HG02623 (cell line): ENCODE results near the gene MRPL57.
"Not testable (repeated sequence)": the region's sequence is repeated elsewhere in the genome, so short reads cannot be mapped to it uniquely, and the experiment has no call there.

Experiments used
- ATAC-seq: cut with Tn5 transposase; IDR thresholded peaks from one replicate; pipeline ENCODE4 v1.9.1; 2021; ENCODE audit warnings: moderate library complexity; ENCODE audit not compliant: unreplicated experiment

MRPL57 gene

GRCh38 chr13:21176215-21176981 lies at the start of gene MRPL57, which contains the start of gene SKA3:
Gene MRPL57 (plus strand): TSS chr13:21176658. CDS start chr13:21176917, 259 bp downstream.
Gene SKA3 (minus strand): TSS chr13:21176552. CDS start chr13:21176477, 75 bp downstream.
- ATAC-seq = peak; percentile 92

GRCh38 chr13:21130116-21130515 lies 46.3 kb upstream of the MRPL57 start:
- ATAC-seq = no peak

- no peak for ATAC-seq
Measured at GRCh38 chr13:21133077-21133476, 43.4 kb upstream of the MRPL57 start.

- no peak for ATAC-seq
Measured at GRCh38 chr13:21134475-21134874, 42.0 kb upstream of the MRPL57 start.

- not testable (repeated sequence) for ATAC-seq
Measured at GRCh38 chr13:21135833-21136232, 40.6 kb upstream of the MRPL57 start.

- no peak for ATAC-seq
Measured at GRCh38 chr13:21137696-21138095, 38.8 kb upstream of the MRPL57 start.

- no peak for ATAC-seq
Measured at GRCh38 chr13:21138561-21138960, 37.9 kb upstream of the MRPL57 start.

GRCh38 chr13:21139374-21139773 lies 37.1 kb upstream of the MRPL57 start:
- no peak for ATAC-seq

- no peak for ATAC-seq
Measured at GRCh38 chr13:21142766-21143165, 33.7 kb upstream of the MRPL57 start.

- ATAC-seq = no peak
Measured at GRCh38 chr13:21147827-21148226, 28.6 kb upstream of the MRPL57 start.

GRCh38 chr13:21148557-21149258 lies 27.8 kb upstream of the MRPL57 start:
- ATAC-seq = no peak

- ATAC-seq = no peak
Measured at GRCh38 chr13:21149568-21149967, 26.9 kb upstream of the MRPL57 start.

GRCh38 chr13:21150013-21150412 lies 26.4 kb upstream of the MRPL57 start:
- no peak for ATAC-seq

GRCh38 chr13:21152251-21152899 lies 24.1 kb upstream of the MRPL57 start:
- no peak for ATAC-seq

GRCh38 chr13:21164631-21165030 lies 11.8 kb upstream of the MRPL57 start:
- no peak for ATAC-seq

- ATAC-seq = not testable (repeated sequence)
Measured at GRCh38 chr13:21165606-21166005, 10.9 kb upstream of the MRPL57 start.

- ATAC-seq = no peak
Measured at GRCh38 chr13:21171420-21171819, 5.0 kb upstream of the MRPL57 start.

- not testable (repeated sequence) for ATAC-seq
Measured at GRCh38 chr13:21173767-21174166, 2.7 kb upstream of the MRPL57 start.

GRCh38 chr13:21175656-21176214 lies 723 bp upstream of the MRPL57 start:
- no peak for ATAC-seq

- peak; percentile 22 for ATAC-seq
Measured at GRCh38 chr13:21176982-21177284, 475 bp downstream of the MRPL57 start.

- no peak for ATAC-seq
Measured at GRCh38 chr13:21181671-21182070, 5.2 kb downstream of the MRPL57 start.
